ENCODE results near the gene PPP1R12B.
"Not testable (repeated sequence)": the region's sequence is repeated elsewhere in the genome, so short reads cannot be mapped to it uniquely, and the experiment has no call there.

The PPP1R12B gene

DNA sequence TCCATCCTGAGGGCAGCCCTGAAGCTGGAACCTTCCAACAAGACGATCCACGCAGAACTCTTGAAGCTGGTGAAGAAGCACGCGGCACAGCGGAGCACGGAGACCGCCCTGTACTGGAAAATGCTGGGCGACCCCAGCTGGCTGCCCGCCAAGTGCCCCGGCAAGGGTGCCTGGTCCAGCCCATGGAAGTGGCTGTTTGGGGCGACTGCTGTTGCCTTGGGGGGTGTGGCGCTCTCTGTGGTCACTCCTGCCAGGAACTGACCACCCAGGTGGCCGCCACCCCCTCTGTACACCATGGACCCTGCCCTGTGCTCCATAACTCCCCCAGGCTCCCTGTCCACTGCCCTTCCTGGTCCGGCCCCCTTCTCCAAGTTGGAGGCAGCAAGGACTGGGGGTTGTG lies 90.8 kb downstream of the PPP1R12B start:
- in situ Hi-C loops (cut with MboI; ENCODE audit: low sequenced_read_pairs) = no loop called here

DNA sequence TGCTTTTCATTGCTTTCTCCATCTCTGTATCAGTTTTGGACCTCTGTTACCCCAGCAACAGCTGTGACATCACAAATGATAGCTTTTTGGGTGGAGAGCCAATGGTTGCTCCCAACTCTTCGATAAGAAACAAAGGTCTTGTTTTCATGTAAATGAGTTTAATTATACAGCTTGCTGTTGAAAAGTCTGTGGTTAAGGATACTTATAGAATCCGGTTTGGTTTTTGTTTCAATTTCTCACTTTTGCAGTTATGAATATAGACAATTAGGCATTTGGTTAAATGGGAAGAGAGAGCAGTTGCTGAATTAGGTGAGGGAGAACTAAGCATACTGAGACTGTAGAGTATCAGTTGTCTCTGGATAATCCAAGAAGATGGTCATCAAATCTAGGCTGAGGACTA lies 99.6 kb downstream of the PPP1R12B start:
- in situ Hi-C loops (cut with MboI; ENCODE audit: low sequenced_read_pairs) = not testable (repeated sequence)

DNA sequence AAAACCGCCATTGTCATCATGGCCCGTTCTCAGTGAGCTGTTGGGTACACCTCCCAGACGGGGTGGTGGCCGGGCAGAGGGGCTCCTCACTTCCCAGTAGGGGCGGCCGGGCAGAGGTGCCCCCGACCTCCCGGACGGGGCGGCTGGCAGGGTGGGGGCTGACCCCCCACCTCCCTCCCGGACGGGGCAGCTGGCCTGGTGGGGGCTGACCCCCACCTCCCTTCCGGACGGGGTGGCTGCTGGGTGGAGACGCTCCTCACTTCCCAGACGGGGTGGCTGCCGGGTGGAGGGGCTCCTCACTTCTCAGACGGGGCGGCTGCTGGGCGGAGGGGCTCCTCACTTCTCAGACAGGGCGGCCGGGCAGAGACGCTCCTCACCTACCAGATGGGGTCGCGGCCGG lies 103.1 kb downstream of the PPP1R12B start:
- in situ Hi-C loops (cut with MboI; ENCODE audit: low sequenced_read_pairs) = loop anchor here (25.0 kb wide), 1 partner anchor 261 kb away; the partner anchor contains the start of gene SYT2

GRCh38 chr1:202452508-202452907 lies 104.0 kb downstream of the PPP1R12B start:
- in situ Hi-C loops (cut with MboI; ENCODE audit: low sequenced_read_pairs) = loop anchor here (25.0 kb wide), 1 partner anchor 260 kb away; the partner anchor contains the start of gene SYT2

DNA sequence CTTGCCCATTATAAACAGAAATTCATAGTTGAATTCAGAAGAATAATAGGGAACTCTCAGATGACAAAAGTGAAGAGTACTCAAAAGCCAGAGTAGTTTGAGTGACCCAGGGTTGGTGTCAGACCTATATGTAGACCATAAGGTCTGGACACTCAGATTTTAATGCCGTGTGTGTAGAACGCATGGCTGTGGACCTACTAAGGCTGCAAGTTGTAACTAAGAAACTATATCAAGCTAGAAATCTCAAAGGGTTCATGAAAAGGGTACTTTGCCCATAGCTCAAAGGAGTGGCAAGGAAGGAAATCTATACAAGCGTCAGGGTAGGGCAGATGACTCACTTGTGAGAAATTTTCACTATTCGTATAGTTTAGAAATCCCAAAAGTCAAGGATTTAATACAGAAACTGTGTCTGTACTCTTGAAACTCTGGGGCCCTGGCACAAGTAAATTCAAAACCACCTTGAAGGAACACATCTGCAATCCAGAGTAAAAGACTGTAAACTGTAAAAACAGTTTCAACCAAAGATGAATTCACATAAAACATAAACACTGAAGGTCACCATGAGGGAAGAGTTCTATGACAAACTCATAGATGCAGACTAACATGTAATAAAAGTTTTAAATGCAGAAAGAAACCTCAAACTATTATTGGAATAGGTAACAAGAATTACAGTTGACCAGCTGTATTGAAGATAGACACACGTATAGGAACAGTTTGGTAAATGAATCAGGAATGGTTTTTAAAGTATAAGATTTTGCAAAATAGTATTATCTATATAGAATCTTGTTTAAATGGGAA lies 108.1 kb downstream of the PPP1R12B start:
- in situ Hi-C loops (cut with MboI; ENCODE audit: low sequenced_read_pairs) = loop anchor here (25.0 kb wide), 1 partner anchor 256 kb away; the partner anchor contains the start of gene SYT2

- in situ Hi-C loops (cut with MboI; ENCODE audit: low sequenced_read_pairs) = loop anchor here (25.0 kb wide), 1 partner anchor 254 kb away; the partner anchor contains the start of gene SYT2
Measured at GRCh38 chr1:202458651-202459050, 110.2 kb downstream of the PPP1R12B start.

DNA sequence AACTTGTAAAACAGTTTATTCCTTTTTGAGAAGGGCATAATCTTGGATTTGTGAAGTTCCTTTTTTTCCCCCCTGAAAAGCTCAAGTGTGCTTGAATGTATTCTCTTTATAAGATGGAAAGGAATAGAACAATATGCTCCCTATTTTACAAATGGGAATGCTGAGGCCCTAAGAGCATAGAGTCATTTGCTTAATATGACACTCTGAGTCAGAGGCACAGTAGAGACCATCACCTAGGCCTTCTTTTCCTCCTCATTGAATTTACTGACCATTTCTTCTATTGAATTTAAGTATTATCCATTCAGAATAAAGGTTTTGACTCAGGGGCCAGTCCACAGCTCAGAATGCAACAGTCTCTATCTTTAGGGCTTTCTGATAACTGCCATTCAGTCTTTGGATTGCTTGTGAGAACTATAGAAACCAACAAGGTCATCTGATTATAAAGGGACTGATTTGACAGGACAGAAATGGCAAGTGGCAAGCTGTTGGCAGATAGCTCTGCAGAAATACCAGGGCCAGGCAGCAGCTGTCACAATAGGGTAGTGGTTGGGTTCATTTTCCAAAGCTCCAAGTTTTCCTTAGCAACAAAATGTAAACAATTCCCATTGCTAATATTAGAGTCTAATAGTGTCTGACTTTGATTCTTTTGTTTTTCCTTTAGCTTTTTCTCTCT lies 111.1 kb downstream of the PPP1R12B start:
- in situ Hi-C loops (cut with MboI; ENCODE audit: low sequenced_read_pairs) = loop anchor here (25.0 kb wide), 1 partner anchor 253 kb away; the partner anchor contains the start of gene SYT2

DNA sequence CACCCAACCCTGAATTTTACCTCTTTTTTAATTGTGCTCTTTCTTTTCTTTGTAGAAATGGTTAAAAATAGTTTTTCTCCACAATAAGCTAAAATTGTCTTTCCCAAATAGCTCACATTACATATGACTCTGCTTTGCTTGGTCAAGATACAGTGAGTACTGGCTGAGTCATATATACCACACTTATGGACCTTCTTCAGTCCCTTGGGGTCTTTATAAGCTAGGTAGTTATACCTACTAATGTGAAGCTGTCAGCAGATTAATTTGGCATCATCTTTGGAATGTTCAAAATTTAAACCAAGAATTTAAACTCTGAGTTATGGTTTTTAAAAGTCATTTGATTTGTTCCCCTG lies 111.6 kb downstream of the PPP1R12B start:
- in situ Hi-C loops (cut with MboI; ENCODE audit: low sequenced_read_pairs) = loop anchor here (25.0 kb wide), 1 partner anchor 252 kb away; the partner anchor contains the start of gene SYT2

DNA sequence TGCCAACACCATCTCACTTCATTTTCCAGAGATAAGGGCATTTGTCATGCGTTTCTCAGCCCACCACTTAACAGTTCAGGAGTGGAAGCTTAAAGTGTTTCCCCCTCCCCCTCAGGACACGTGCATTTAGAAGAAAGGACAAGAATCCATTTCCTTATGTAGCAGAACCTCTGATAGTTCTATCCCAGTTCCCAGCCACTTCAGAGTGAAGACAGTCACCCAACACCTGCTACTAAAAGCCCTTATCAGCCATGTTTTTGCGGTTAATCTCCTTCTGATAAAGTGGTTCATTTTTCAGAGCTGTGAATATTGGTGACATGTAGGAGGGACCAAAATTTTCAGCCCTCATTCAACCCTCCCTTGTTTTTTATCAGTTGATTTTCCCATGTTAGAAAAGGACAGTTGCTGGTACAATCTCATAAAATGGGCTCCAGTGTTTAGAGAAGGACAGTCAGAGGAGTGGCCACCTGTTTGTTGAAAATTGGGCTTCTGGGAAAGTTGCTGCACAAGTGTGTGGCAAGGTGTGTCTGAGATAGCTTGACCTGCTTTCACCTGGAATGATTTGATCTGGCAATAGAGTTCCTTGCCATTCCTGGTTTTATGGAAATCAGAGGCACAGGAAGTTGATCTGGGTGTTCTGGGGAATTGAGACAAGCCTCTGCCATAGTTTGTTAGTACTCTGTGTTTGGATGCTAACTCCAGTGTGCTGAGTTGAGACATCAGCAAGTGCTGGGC lies 114.0 kb downstream of the PPP1R12B start:
- in situ Hi-C loops (cut with MboI; ENCODE audit: low sequenced_read_pairs) = loop anchor here (25.0 kb wide), 1 partner anchor 250 kb away; the partner anchor contains the start of gene SYT2

GRCh38 chr1:202464153-202464742 lies 115.7 kb downstream of the PPP1R12B start:
- in situ Hi-C loops (cut with MboI; ENCODE audit: low sequenced_read_pairs) = loop anchor here (25.0 kb wide), 1 partner anchor 248 kb away; the partner anchor contains the start of gene SYT2

GRCh38 chr1:202465644-202466270 lies 117.3 kb downstream of the PPP1R12B start:
- in situ Hi-C loops (cut with MboI; ENCODE audit: low sequenced_read_pairs) = loop anchor here (25.0 kb wide), 1 partner anchor 247 kb away; the partner anchor contains the start of gene SYT2

- in situ Hi-C loops (cut with MboI; ENCODE audit: low sequenced_read_pairs) = loop anchor here (25.0 kb wide), 1 partner anchor 246 kb away; the partner anchor contains the start of gene SYT2
Measured at GRCh38 chr1:202466339-202466738, 117.8 kb downstream of the PPP1R12B start.

- in situ Hi-C loops (cut with MboI; ENCODE audit: low sequenced_read_pairs) = loop anchor here (25.0 kb wide), 1 partner anchor 245 kb away; the partner anchor contains the start of gene SYT2
Measured at GRCh38 chr1:202467381-202467780, 118.9 kb downstream of the PPP1R12B start.

DNA sequence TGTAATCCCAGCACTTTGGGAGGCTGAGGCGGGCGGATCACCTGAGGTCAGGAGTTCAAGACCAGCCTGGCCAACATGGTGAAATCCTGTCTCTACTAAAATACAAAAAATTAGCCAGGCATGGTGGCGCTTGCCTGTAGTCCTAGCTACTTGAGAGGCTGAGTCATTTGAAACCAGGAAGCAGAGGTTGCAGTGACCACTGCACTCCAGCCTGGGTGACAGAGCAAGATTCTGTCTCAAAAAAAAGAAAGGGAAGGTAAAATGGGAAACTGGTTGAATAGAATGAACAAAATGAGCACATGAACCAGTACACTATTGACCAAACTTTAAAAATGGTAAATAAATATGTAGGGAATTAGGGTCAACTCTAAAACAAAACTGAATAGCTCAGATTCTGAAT lies 120.2 kb downstream of the PPP1R12B start:
- in situ Hi-C loops (cut with MboI; ENCODE audit: low sequenced_read_pairs) = loop anchor here (25.0 kb wide), 1 partner anchor 244 kb away; the partner anchor contains the start of gene SYT2

DNA sequence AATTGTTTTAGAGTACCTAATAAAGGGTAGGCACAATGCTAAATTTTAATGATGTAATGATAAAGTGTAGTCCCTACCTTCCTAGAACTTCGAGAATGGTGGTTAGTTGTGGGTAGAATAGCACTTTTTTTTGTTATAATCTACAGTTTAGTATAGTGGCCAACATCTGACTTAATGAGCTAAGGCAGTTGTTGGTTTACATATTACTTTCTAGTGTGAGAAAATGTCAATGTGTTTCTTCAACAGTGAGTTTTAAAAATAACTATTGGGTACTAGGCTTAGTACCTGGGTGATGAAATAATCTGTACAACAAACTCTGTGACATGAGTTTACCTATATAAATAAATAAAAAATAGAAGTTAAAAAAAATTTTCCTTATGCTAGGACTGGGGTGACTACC lies 120.6 kb downstream of the PPP1R12B start:
- in situ Hi-C loops (cut with MboI; ENCODE audit: low sequenced_read_pairs) = loop anchor here (25.0 kb wide), 1 partner anchor 243 kb away; the partner anchor contains the start of gene SYT2

GRCh38 chr1:202471246-202471645 lies 122.7 kb downstream of the PPP1R12B start:
- in situ Hi-C loops (cut with MboI; ENCODE audit: low sequenced_read_pairs) = loop anchor here (25.0 kb wide), 1 partner anchor 241 kb away; the partner anchor contains the start of gene SYT2

- in situ Hi-C loops (cut with MboI; ENCODE audit: low sequenced_read_pairs) = loop anchor here (25.0 kb wide), 1 partner anchor 240 kb away; the partner anchor contains the start of gene SYT2
Measured at GRCh38 chr1:202472347-202473124, 124.0 kb downstream of the PPP1R12B start.

GRCh38 chr1:202473266-202474045 lies 125.0 kb downstream of the PPP1R12B start:
- in situ Hi-C loops (cut with MboI; ENCODE audit: low sequenced_read_pairs) = loop anchor here (25.0 kb wide), 1 partner anchor 239 kb away; the partner anchor contains the start of gene SYT2

Measured in HL-60/S4 (cell line).